GM23248 (cell line): ENCODE results near the gene SEC23IP. TPM values are rescaled to one million over a fixed set of nuclear protein-coding genes. Genes with fewer than 3 reads are reported as not detected.

ENCODE experiments used
- DNase-seq: peaks from one replicate; pipeline ENCODE4 v3.0.0-alpha.2; 2015
- H2AFZ ChIP-seq: fragments of 200-600 bp; sonication (generic); 2 replicates; pipeline ENCODE4 v1.6.1; 2016; ENCODE audit warnings: antibody characterized with exemption
- H3F3A ChIP-seq: fragments of 200-600 bp; sonication (generic); 2 replicates; pipeline ENCODE4 v1.6.1; 2016; ENCODE audit warnings: mild to moderate bottlenecking, antibody characterized with exemption, mixed run types; ENCODE audit not compliant: insufficient read depth
- H3K27ac ChIP-seq: fragments of 200-600 bp; sonication (generic); 2 replicates; pipeline ENCODE4 v1.5.1; 2016; ENCODE audit warnings: mild to moderate bottlenecking
- H3K27me3 ChIP-seq: fragments of 200-600 bp; sonication (generic); replicated peaks from 2 replicates; pipeline ENCODE4 v1.6.1; 2016; ENCODE audit warnings: mild to moderate bottlenecking; ENCODE audit not compliant: insufficient read depth
- H3K36me3 ChIP-seq: fragments of 200-600 bp; sonication (generic); 2 replicates; pipeline ENCODE4 v1.6.1; 2016; ENCODE audit warnings: low read depth, mild to moderate bottlenecking
- H3K4me1 ChIP-seq: fragments of 200-600 bp; sonication (generic); 2 replicates; pipeline ENCODE4 v1.6.1; 2016; ENCODE audit warnings: mild to moderate bottlenecking; ENCODE audit not compliant: insufficient read depth
- H3K4me2 ChIP-seq: fragments of 200-600 bp; sonication (generic); one replicate; pipeline ENCODE4 v1.6.1; 2016; ENCODE audit warnings: mild to moderate bottlenecking; ENCODE audit not compliant: unreplicated experiment
- H3K4me3 ChIP-seq: fragments of 200-600 bp; sonication (generic); 2 replicates; pipeline ENCODE4 v1.5.1; 2016; ENCODE audit warnings: mild to moderate bottlenecking
- H3K79me2 ChIP-seq: fragments of 200-600 bp; sonication (generic); 2 replicates; pipeline ENCODE4 v1.6.1; 2016; ENCODE audit warnings: mild to moderate bottlenecking; ENCODE audit not compliant: insufficient read depth
- H3K9ac ChIP-seq: fragments of 200-600 bp; sonication (generic); 2 replicates; pipeline ENCODE4 v1.6.1; 2016; ENCODE audit warnings: mild to moderate bottlenecking
- H3K9me2 ChIP-seq: fragments of 200-600 bp; sonication (generic); 2 replicates; pipeline ENCODE4 v1.6.1; 2016; ENCODE audit warnings: mixed run types, mild to moderate bottlenecking, moderate library complexity; ENCODE audit not compliant: insufficient read depth
- H3K9me3 ChIP-seq: fragments of 200-600 bp; sonication (generic); one replicate; pipeline ENCODE4 v1.6.1; 2017; ENCODE audit warnings: low read depth
- H4K20me1 ChIP-seq: fragments of 200-600 bp; sonication (generic); 2 replicates; pipeline ENCODE4 v1.6.0; 2016; ENCODE audit not compliant: insufficient read depth
- EZH2 ChIP-seq: fragments of 200-600 bp; sonication (generic); IDR thresholded peaks from 2 replicates; pipeline ENCODE4 v1.6.1; 2018; ENCODE audit warnings: antibody characterized with exemption, mild to moderate bottlenecking; ENCODE audit not compliant: insufficient read depth, poor library complexity, severe bottlenecking
- EZH2phosphoT487 ChIP-seq: fragments of 200-600 bp; sonication (generic); IDR thresholded peaks from 2 replicates; pipeline ENCODE4 v1.6.1; 2018; ENCODE audit warnings: antibody characterized with exemption, moderate library complexity, mild to moderate bottlenecking, low read depth; ENCODE audit not compliant: insufficient read depth
- WGBS, 2 experiments: methylation state at CpG; one replicate each; pipeline ENCODE4 v1.1.6; 2015 to 2017; ENCODE audit warnings: low lambda C conversion rate in 2 of 2, low coverage in 1 of 2; ENCODE audit errors: missing lambda C conversion rate in 2 of 2; 5-methylcytosine and 5-hydroxymethylcytosine counted together
- in situ Hi-C: fragments of 300-500 bp; cut with MboI; formaldehyde crosslinking; loops from 2 replicates; pipeline ENCODE4 v1.15.0; 2020
- microRNA-seq: library from miRNA; unstranded; fragments of <30 nt; microRNA quantifications from one replicate; pipeline ENCODE4, GENCODE V29; 2016; ENCODE audit warnings: borderline number of aligned reads
- polyA plus RNA-seq: library from polyadenylated mRNA; unstranded; fragments of >200 nt; fragmentation: Nextera tagmentation; extraction: Ambion mirVana; gene quantifications from 2 replicates; pipeline ENCODE4 v1.2.1, GENCODE V29; 2016
- small RNA-seq: library from RNA; depleted of rRNA; stranded (forward); fragments of <200 nt; gene quantifications from one replicate; pipeline ENCODE3, GENCODE V24; 2014; ENCODE audit warnings: low read depth, low replicate concordance
- total RNA-seq: library from RNA; depleted of rRNA; stranded (reverse); fragments of >200 nt; shearing (Covaris generic); gene quantifications from 2 replicates; pipeline ENCODE4 v1.2.3, GENCODE V29; 2014; rRNA removed

SEC23IP gene
- total and polyA plus RNA-seq, 2 experiments from 2014 or later: 23.6 to 55.0 TPM

DNA sequence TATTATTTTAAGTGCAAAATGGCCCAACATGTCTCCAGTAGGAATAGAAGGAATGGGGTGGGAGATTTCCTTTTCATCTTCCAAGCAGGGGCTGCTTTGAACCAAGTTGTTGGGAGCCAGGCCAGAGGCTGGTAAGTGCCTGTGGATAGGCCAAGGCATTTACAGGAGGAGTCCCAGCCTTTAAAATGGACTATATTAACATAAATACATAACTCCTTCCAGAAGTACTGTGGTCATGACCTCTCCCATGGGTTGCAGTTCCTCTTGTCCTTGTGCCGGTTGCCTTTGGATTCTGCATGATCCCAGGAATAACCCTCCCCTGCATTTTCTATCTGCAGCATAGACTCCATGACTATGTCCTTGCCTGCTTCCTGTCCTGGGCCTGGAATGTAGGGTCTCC is 95.8 kb downstream of the SEC23IP start:
- H3K36me3 ChIP-seq: no peaks in the 10 kb centered on the region
- no peak overlapping the region for H2AFZ ChIP-seq
- H3K9me3 ChIP-seq: no peaks in the 10 kb centered on the region
- H3K4me3 ChIP-seq: no peak overlapping the region
- H3K27ac ChIP-seq: no peak overlapping the region
- in situ Hi-C loops: no loop called here
- H3K27me3 ChIP-seq: no peaks in the 10 kb centered on the region
- DNase-seq: no peak
- H4K20me1 ChIP-seq: no peaks in the 10 kb centered on the region
- TF ChIP-seq EZH2phosphoT487: no peak
- no peak for TF ChIP-seq EZH2
- no peaks in the 10 kb centered on the region for H3F3A ChIP-seq
- no peaks in the 10 kb centered on the region for H3K4me1 ChIP-seq
- H3K9me2 ChIP-seq: no peaks in the 10 kb centered on the region
- H3K9ac ChIP-seq: no peak overlapping the region
- no peak overlapping the region for H3K4me2 ChIP-seq
- H3K79me2 ChIP-seq: no peaks in the 10 kb centered on the region
- WGBS, 2 experiments: 33 to 46% methylated on average over 1 of the region's 1 CpG

DNA sequence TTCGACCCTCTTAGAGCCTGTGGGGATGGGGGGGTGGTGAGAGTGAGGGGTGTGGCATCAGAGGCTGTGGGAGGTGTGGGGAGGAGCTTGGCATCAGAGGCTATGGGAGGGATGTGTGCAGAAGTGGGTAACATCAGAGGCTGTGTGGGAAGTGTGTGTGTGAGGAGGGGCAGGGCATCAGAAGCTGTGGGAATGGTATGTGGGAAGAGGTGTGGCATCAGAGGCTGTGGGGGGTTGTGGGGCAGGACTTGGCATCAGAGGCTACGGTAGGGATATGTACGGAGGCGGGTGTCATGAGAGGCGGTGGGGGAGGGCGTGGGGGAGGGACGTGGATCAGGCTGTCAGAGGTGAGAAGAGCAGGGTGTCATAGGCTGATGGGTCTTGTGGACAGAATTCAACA is 97.4 kb downstream of the SEC23IP start:
- Histone ChIP-seq H2AFZ (no peak overlapping the region), H3K4me2 (no peak overlapping the region), H4K20me1 (no peaks in the 10 kb centered on the region), H3K9ac (no peak overlapping the region), H3F3A (no peaks in the 10 kb centered on the region), H3K9me2 (no peaks in the 10 kb centered on the region), H3K27ac (no peak overlapping the region), H3K79me2 (no peaks in the 10 kb centered on the region), H3K4me1 (no peaks in the 10 kb centered on the region), H3K27me3 (no peaks in the 10 kb centered on the region), H3K36me3 (no peaks in the 10 kb centered on the region), H3K4me3 (no peak overlapping the region), H3K9me3 (no peaks in the 10 kb centered on the region)
- WGBS, 2 experiments: 13 to 60% methylated on average over 1 to 7 of the region's 7 CpGs
- in situ Hi-C loops: no loop called here
- no peak for DNase-seq
- no peak for TF ChIP-seq EZH2phosphoT487
- TF ChIP-seq EZH2: no peak

DNA sequence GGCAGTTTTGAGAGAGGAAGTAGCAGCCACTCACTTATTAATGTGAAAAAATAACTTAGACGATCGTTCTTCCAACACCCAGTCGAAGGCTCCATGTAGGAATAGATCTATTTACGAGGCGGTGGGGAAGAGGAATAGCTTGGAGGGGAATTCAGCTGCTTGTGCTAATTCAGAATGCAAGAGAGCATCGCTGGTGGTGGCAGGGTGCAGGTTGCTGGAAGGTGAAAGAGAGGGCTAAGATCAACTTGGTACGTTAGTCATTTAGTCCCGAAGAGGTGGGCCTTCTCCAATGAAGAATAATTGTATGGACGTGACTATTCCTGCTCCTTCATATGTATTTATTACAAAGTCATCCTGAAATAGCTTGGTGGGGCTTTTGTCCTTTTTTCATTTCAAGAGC is 98.5 kb downstream of the SEC23IP start:
- H3K36me3 ChIP-seq: no peaks in the 10 kb centered on the region
- H3K27me3 ChIP-seq: no peaks in the 10 kb centered on the region
- WGBS, 2 experiments: 29 to 31% methylated on average over 9 of the region's 9 CpGs
- no peak for DNase-seq
- H3F3A ChIP-seq: no peaks in the 10 kb centered on the region
- H3K4me2 ChIP-seq: no peak overlapping the region
- no peaks in the 10 kb centered on the region for H3K4me1 ChIP-seq
- H3K79me2 ChIP-seq: no peaks in the 10 kb centered on the region
- no peak overlapping the region for H3K4me3 ChIP-seq
- H2AFZ ChIP-seq: no peak overlapping the region
- H4K20me1 ChIP-seq: no peaks in the 10 kb centered on the region
- no peak for TF ChIP-seq EZH2phosphoT487
- TF ChIP-seq EZH2: no peak
- H3K9me3 ChIP-seq: no peaks in the 10 kb centered on the region
- H3K27ac ChIP-seq: no peak overlapping the region
- in situ Hi-C loops: no loop called here
- H3K9me2 ChIP-seq: no peaks in the 10 kb centered on the region
- H3K9ac ChIP-seq: no peak overlapping the region

DNA sequence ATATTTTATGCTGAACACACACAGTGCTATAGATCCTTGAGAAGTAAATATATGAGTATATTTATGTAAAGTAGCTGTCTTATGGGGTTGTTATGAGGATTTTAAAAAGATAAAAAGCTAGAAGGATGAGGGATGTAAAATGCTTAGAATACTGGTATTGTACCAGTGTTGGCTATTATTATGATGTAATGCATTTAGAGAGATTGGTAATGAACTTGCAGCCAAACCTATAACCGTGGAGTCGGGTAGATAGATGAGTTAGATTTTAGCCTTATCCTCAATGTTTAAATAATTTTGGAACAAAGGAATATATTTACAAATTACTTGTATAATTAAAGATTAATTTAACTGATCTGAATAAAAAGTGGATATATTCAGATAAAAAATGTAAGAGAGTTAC is 99.3 kb downstream of the SEC23IP start:
- Histone ChIP-seq H3K79me2 (no peaks in the 10 kb centered on the region), H3K9ac (no peak overlapping the region), H2AFZ (no peak overlapping the region), H3K4me3 (no peak overlapping the region), H3K9me3 (no peaks in the 10 kb centered on the region), H3K36me3 (no peaks in the 10 kb centered on the region), H3K4me1 (no peaks in the 10 kb centered on the region), H3K27ac (no peak overlapping the region), H3K27me3 (no peaks in the 10 kb centered on the region), H3K9me2 (no peaks in the 10 kb centered on the region), H3K4me2 (no peak overlapping the region), H3F3A (no peaks in the 10 kb centered on the region), H4K20me1 (no peaks in the 10 kb centered on the region)
- in situ Hi-C loops: no loop called here
- no peak for TF ChIP-seq EZH2phosphoT487
- no peak for TF ChIP-seq EZH2
- WGBS, 2 experiments: 34 to 35% methylated on average over 2 of the region's 2 CpGs
- no peak for DNase-seq

Small RNA genes within 50 kb of the gene (microRNA-seq; reads per million reads assigned to microRNA genes)
- not detected for gene MIR4682

Small RNA genes within 50 kb of the gene (small RNA-seq; reads per million reads assigned to genes)
- gene MIR4682: not detected

Other genes with a start within 250 kb of the SEC23IP start
- 18.1 and 20.0 TPM in 2 replicates for gene BAG3, start 241.3 kb upstream of the SEC23IP start, total RNA-seq
- 88.2 and 99.5 TPM in 2 replicates for gene BAG3, start 241.3 kb upstream of the SEC23IP start, polyA plus RNA-seq
- 9.9 and 10.9 TPM in 2 replicates for gene INPP5F, start 166.7 kb upstream of the SEC23IP start, total RNA-seq
- gene INPP5F, start 166.7 kb upstream of the SEC23IP start, polyA plus RNA-seq: 6.6 and 8.5 TPM in 2 replicates
- gene MCMBP, start 19.9 kb upstream of the SEC23IP start, total RNA-seq: 52.2 and 53.7 TPM in 2 replicates
- gene MCMBP, start 19.9 kb upstream of the SEC23IP start, polyA plus RNA-seq: 45.6 and 47.9 TPM in 2 replicates